Omental fat pad (tissue), 4 donors: ENCODE measurements around the gene MMAB. TPM values are rescaled to one million over a fixed set of nuclear protein-coding genes. Genes with fewer than 3 reads are reported as not detected.

Source experiments
- ATAC-seq: fragments of 150-250 bp; one replicate; pipeline ENCODE4 v1.9.1; 2016; ENCODE audit warnings: mild to moderate bottlenecking, moderate library complexity; ENCODE audit not compliant: low FRiP score
- DNase-seq: peaks from one replicate; pipeline ENCODE4 v3.0.0-alpha.2; 2019; ENCODE audit warnings: low spot score
- total RNA-seq, 4 donors: library from RNA; depleted of rRNA; stranded (reverse); fragments of >200 nt; gene quantifications; one replicate each; pipeline ENCODE4 v1.1.0, GENCODE V29; 2016
- TF ChIP-seq, protein P1 (sequence below), 3 donors: fragments of 450-650 bp; IDR thresholded peaks; one replicate each; pipeline ENCODE4 v1.5.1; 2016 to 2017; ENCODE audit warnings: antibody characterized with exemption in 3 of 3, mild to moderate bottlenecking in 3 of 3, moderate library complexity in 2 of 3

Gene MMAB
- total RNA-seq, 4 donors from 2014 or later, result 20.2 to 38.0 (median 29.1) TPM

- DNase-seq (no peak), ATAC-seq (no peak)
- TF ChIP-seq, protein P1, sequence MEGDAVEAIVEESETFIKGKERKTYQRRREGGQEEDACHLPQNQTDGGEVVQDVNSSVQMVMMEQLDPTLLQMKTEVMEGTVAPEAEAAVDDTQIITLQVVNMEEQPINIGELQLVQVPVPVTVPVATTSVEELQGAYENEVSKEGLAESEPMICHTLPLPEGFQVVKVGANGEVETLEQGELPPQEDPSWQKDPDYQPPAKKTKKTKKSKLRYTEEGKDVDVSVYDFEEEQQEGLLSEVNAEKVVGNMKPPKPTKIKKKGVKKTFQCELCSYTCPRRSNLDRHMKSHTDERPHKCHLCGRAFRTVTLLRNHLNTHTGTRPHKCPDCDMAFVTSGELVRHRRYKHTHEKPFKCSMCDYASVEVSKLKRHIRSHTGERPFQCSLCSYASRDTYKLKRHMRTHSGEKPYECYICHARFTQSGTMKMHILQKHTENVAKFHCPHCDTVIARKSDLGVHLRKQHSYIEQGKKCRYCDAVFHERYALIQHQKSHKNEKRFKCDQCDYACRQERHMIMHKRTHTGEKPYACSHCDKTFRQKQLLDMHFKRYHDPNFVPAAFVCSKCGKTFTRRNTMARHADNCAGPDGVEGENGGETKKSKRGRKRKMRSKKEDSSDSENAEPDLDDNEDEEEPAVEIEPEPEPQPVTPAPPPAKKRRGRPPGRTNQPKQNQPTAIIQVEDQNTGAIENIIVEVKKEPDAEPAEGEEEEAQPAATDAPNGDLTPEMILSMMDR (IDR thresholded peaks at IDR 0.05), result no peak
These were observed 35.0 kb downstream of the MMAB start for GRCh38 chr12:109538191-109538863.

DNA sequence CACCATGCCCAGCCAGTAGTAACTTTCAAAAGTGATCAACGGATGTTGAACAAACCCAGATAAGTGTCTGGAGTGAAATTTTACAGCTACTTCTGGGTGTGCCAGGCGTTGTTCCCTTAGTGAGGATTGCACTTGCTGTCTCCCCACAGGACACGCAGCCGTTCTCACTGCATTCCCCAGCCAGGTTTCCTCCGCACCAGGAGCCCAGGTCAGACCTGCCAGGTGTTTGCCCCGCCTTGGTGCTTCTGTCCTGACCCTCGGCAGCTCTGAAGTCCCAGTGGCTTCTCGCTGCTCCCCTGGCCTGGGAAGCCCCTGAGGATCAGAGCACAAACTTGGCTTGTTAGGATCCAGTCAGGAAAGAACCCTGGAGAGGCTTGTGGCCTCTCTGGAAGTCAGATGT lies 36.2 kb downstream of the MMAB start:
- DNase-seq, result no peak
- ATAC-seq, result no peak
- TF ChIP-seq, protein P1 (IDR thresholded peaks at IDR 0.05), result no peak

GRCh38 chr12:109535863-109536250 lies 37.4 kb downstream of the MMAB start:
- DNase-seq (no peak), ATAC-seq (no peak)
- TF ChIP-seq, protein P1 (IDR thresholded peaks at IDR 0.05), result no peak

DNA sequence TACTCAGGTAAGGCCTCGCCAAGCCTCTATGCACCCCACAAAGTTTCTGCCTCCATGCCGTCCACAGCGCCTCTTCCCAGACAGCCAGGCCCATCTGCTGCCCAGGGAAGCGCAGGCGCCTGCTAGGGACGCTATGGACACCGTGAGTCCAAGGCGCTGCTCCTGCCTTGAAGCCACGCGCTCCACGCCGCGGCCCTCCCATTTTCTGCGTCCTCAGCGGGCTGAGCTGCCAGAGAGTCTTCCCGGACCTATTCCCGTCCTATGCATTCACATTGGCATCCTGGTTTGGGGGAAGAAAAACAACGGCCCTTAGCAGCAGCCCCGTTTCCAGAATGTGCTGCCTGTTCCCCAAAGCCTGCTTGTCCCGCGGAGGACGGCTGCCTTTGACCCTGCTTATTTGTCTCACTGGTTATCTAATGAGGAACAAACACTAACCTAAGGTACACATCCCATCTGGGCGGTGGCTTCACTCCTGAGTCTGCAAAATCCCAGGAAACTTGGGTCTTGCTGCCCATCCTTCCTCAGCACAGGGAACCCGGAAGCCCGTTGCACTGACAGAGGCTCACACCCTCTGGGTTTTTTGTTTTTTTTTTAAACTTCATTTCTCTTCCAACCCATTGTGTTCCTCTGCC lies 38.0 kb downstream of the MMAB start:
- DNase-seq (no peak), ATAC-seq (no peak)
- TF ChIP-seq, protein P1 (IDR thresholded peaks at IDR 0.05), result no peak

GRCh38 chr12:109534456-109534855 lies 38.8 kb downstream of the MMAB start:
- TF ChIP-seq, protein P1 (IDR thresholded peaks at IDR 0.05), result no peak
- ATAC-seq (no peak), DNase-seq (no peak)

- no peak for DNase-seq
- TF ChIP-seq, protein P1 (IDR thresholded peaks at IDR 0.05), result no peak
- ATAC-seq, result no peak
These were observed 39.9 kb downstream of the MMAB start for GRCh38 chr12:109533487-109533740.
